GM19023 (cell line): ENCODE data around the gene SACS.
"Not testable (repeated sequence)": the region's sequence is repeated elsewhere in the genome, so short reads cannot be mapped to it uniquely, and the experiment has no call there.

Source experiments
- ATAC-seq: cut with Tn5 transposase; IDR thresholded peaks from one replicate; pipeline ENCODE4 v1.9.1; 2021; ENCODE audit warnings: mild to moderate bottlenecking, moderate library complexity; ENCODE audit not compliant: unreplicated experiment

SACS gene

DNA sequence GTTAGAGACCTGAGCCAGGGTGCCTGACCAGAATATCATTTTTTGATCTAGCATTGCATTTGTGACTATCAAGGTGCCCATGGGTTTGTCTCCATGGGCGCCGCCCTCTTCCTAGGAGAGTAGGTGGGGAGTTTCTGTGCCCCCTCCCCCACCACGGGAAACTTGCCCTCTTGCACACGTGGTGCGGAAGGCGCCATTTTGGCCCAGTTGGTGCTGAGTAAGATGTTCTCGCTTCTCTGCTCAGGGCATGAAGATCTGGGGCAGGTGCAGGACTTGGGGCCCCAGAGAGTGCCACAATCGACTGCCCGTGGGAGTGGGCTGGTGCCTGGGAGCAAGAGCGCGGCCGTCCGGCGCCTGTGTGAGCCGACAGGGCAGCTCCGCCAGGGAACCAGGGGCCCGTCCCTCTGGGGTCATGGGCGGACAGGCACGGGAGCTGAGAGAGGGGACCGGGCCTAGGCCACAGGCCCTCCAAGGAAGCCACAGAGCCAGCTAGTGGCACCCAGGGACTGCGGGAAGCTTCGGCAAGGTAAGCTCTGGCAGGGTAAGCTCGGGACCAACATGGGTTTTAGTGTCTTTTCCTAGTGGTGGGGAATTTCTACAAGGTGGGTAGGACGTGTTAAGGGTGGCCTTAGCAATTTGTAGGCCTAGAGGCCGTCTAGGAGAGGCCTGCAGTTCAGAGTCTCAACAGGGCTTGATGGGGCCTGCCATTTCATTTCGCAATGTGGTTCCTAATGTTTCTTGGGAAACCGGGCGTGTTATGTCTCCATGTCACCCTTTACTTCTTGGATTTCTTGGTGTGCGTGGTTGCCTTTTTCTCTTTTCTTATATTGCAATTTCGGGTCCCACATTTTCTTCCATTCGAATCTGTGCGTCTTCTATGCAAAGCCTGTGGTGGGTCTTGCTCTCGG is 14.5 kb downstream of the SACS start:
- ATAC-seq = no peak

DNA sequence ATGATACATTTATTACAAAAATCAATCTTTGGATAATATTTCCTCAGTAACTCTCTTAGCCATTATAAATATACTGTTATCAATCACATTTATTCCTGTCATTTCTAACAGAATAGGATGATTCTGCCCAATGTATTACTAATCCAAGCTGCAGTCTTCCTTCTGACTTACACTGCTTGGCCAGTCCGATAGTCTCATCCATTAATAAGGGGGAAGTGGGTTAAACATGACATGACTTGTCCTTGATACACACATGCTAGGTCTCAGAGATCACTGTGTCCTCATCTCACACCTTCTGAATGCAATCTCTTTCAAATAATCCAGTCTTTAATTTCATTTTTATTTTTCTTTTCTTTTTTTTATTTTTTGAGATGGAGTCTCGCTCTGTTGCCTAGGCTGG is 18.8 kb downstream of the SACS start:
- no peak for ATAC-seq

DNA sequence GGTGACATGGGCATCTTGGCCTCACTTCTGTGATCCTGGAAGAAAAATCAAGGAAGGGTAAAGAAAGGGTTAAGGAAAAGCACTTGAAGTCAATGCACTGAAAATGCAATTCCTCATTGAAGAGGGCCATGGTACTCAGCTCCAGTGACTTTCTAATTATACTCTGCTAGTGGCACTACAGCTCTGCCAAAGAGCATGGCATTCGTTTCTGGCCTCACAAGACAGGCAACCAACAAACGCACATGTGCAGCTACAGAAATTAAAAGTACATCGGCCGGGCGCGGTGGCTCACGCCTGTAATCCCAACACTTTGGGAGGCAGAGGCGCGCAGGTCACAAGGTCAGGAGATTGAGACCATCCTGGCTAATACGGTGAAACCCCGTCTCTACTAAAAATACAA is 21.8 kb downstream of the SACS start:
- ATAC-seq = no peak

DNA sequence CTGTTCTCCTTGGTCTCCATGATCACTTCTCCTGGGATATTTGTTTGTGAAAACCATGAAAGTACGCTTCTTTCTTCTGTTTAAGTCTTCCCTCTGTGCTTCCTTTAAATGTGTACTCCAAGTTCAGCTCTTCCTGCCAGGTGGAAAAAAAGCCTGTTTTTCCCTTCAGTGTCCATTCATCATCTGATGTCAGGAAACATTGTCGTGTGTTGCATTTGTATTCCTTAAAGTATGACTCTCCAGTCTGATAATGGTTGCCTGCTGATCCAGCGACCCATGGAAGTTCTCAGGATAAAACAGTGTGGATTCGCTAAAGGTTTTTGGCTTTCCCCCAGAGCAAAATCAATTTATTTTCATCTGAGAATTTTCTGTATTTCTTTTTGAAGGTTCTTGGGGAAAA is 22.3 kb downstream of the SACS start:
- no peak for ATAC-seq

DNA sequence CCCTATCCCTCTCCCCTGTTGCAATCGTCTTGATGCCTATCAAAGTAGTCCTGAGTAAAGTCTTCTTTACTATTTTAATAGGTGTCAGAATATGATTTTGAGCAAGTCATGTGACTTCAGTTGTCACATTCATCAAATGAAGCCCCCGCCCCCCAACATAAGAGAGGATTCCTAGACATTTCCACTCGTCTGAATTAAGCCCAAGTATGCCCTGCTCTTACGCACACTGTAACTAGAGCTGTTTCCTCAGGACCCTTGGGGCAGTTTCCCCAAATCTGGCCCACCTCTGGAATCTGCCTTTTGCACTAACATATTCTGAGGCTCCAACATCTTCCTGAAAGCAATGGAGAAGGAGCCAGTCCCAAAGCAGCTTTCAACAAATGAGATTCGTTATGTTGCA is 25.5 kb downstream of the SACS start:
- no peak for ATAC-seq

DNA sequence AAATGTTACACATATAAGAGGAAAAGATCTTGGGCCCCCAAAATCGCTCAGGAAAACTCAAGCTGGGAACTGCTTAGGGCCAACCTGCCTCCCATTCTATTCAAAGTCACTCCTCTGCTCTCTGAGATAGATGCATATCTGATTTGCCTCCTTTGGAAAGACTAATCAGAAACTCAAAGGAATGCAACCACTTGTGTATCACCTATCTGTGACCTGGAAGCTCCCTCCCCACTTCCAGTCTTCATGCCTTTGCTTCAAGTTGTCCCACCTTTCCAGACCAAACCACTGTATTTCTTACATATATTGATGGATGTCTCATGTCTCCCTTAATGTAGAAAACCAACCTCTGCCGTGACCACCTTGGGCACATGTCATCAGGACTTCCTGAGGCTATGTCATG is 32.3 kb downstream of the SACS start:
- ATAC-seq = not testable (repeated sequence)

DNA sequence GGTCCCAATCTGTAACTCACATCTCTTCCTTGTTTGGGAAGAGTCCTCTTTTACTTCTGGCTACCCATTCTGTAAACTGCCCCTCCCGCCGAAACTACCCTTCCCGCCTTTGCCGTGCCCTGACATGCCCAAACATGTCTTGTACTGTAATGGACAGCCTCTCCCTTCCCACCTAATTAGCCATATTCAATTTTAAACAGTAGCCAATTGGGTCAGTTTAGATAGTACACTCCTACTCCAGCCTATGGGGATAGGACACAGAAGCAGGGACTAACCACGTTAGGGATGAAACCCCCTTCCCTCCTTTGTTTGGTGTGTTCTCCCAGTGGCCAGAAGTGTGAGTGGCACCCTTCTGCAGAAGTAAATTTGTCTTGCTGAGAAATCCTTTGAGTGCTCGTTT is 34.2 kb downstream of the SACS start:
- no peak for ATAC-seq

DNA sequence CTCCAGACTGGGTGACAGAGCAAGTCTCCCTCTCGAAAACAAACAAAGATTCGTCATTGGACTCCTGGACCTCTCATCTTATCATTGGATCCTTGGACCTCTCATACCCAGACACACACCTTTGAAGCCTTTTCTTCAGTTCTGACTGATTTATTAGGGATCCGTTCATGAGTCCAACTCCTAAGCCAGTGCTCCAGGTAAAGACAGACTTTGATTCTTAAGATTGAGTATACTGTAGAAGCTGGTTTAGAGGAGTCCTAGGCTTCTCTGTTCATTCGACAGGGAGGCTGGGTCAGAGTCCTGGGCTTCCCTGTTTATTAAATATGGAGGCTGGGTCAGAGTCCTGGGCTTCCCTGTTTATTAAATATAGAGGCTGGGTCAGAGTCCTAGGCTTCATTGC is 38.7 kb downstream of the SACS start:
- no peak for ATAC-seq

DNA sequence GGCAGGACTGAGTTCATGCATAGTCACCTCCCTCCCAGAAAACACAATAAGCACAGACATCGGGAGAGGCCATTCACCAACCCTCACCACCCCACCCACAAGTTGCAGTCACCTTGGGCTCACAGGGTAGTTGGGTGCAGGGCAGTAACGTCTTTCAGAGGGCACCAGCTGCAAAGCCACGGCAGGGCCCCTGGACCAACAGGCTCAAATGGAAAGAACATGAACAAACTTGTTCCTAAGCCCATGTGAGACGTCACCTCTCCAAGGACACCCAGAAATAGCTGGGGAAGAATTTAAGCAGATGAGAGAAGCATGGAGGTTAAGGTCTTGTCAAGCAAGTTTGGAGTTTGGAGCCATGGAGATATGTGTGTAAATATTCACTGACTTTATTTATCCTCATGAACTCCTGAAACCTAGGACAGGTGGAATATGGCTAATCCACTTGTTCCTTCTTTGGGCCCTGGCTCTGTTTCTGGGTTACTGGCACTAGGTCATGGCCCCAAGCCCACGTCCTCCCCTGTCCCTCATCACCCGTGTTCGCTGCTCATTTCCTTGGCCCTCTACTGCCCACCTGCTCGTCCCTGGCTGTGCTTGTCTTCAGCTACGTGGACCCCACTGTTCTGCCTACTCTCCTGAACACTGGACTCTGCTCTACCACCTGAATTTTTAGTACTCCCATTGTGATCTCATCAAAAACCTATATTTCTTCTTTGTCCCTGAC is 40.4 kb downstream of the SACS start:
- ATAC-seq = no peak

DNA sequence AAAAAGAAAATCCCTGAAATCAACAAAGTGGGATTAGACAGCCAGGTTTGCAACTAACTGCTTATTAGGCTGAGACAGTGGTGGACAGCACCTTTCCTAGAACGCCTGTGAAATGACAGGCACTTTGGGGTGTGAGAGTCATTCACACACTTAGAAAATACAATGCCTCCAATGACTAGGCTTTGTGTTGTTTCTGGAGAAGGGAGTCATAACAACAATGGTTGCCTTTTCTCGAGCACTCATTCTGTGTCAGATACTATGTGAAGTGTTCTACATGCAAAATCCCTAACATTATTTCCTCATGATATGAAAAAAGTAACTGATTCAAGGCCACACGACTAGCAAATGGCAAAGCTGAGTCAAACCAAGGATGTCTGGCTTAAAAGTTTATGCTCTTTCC is 41.2 kb downstream of the SACS start:
- no peak for ATAC-seq

DNA sequence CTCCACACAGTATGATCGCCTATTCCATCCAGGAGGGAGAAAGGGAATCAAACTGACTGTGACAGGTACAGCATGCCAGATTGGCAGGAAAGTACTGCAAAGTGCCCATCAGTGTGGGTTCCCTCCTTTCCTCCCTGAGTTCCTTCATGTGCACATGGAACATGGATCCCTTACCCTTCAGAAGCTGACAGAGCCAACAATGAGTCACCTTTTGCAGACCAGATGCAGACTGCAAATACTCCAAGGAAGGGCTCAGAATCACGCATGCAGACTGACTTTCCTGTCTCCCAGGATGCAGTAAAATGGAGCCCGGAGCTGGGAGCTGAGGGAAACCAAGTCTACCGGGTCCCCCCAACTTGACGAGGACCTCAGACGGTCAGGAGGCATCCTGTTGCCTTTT is 41.8 kb downstream of the SACS start:
- no peak for ATAC-seq

DNA sequence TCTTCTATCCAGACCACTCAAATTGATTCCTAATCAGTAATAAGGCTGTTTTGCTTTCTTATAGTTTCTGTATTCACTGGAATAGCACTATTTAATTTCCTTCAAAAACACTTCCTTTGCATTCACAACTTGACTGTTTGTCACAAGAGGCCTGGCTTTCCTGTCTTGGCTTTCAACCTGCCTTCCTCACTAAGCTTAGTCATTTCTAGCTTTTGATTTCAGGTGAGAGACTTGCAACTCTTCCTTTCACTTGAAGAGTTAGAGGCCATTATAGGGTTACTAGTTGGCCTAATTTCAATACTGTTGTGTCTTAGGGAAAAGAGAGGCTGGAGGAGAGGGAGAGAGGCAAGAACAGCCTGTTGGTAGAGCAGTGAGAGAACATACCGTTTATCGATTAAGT is 47.0 kb downstream of the SACS start:
- ATAC-seq = peak; percentile 61

DNA sequence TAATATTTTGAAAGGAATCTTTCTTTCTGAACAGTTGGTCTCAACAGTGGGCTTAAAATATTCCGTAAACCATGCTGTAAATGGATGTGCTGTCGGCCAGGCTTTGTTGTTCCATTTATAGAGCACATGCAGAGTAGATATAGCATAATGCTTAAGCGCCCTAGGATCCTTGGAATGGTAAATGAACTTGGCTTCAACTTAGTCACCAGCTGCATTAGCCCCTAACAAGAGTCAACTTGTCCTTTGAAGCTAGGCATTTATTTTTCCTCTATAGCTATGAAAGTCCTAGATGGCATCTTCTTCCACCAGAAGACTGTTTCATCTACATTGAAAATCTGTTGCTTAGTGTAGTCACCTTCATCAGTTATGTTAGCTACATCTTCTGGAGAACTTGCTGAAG is 47.6 kb downstream of the SACS start:
- ATAC-seq = no peak

DNA sequence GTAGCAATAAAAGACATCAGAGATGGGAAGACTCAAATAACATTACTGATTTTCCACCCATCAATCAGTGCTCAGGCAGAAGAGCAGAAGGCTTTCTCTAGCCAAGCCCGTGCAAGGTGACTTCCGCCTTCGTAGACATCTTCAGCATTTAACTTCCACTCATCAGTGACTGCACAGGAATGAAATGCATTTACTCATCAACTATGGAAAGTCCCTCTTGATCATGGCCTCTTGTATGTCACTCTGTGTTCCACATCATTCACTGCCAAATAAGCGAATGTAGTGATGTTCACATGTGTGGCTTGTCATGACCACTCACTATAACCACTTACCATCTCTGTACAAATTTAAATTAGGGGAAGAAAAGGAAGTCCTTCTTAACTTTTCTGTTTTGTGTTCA is 49.4 kb downstream of the SACS start:
- peak; percentile 89 for ATAC-seq

DNA sequence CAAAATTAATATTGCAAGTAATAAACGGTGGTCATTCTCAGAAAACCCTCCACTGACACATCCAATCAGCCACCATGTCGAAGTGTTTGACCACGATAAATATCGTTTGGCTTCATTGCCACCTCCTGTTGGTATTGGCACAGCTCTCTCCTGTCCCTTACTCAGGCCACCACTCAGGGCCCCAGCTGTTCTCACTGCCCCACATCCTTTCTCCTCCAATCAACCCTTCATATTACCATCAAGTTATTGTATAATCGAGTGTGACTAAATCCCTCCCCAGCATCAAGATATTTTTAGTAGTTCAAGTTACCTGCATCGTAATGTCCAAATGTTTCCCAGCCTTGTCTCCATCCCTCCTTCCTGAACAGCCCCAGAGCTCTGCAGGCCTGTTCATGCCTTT is 50.4 kb downstream of the SACS start:
- ATAC-seq = no peak

DNA sequence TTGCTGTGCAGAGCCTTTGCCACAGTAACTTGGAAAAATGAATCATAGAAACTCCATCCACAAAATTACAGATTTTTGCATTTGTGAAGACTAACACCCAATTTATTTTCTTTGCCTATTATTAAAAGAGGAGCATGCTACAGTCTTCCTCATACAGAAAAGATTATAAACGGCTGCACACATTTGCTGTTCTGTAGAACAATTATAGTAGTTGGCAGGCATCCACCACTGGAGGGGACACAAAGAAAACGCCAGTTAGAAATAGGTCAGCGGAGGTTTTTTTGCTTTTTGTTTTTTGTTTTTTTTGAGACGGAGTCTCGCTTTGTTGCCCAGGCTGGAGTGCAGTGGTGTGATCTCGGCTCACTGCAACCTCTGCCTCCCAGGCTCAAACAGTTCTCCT is 51.6 kb downstream of the SACS start:
- no peak for ATAC-seq

DNA sequence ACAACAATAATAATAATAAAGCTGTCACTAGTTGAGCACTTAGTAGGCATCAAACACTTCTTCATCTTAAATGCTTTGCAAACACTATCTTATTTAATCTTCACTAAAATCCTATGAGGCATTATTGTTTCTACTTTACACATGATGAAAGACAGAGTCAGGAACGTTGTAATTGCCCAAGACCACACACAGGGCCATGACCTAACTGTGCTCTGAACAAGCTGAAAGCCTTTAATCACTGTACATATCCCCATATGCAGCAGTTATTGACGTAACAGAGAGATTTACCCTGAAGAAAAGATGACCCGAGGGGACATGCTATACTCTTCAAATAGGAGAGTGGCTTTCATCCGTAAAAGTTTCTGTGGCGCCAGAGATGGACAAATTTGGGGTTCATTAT is 53.0 kb downstream of the SACS start:
- ATAC-seq = no peak

DNA sequence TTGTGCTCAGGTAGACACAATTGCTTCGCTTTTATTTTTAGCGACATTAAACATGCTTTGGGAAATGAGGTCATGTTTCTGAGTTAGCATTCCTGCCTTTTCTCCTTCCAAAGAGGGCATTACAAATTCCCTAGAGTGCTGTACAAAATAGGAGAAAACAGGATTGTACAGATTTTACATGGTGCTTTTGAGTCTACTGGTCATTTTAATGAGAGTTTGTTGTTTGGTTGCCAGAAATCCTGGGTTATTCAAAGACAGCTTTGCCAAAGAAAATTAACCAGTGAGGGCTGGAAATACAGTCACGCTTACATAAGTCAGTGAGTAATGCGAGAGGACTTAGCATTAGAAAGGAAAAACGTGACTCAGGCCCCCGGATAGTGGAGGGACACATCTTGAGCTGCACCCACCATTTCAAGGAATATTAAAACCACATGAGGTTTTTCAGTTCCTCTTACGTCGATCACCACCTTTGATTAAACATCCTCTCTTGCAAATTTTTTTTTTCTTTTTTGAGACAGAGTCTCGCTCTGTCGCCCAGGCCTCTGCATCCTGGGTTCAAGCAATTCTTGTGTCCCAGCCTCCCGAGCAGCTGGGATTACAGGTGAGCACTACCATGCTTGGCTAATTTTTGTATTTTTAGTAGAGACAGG is 55.4 kb downstream of the SACS start:
- ATAC-seq = no peak

DNA sequence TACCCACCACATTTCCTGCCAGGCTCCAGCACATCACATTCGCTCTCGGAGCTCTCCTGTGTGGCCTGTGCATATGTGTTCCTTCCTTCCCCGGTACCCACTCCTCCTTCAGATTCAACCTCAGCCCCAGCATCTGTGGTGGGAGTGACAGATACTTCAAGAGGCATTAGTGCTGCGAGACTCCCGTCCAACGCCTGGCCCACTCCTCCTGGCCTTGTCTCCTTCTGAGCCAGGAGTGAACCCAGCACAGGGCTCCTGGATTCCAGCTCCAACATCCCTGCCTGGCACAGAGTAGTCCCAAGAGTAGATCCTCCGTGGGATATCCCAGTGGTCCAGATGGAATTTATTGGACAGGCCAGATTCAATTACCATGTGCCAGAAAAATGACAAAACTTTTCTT is 55.9 kb downstream of the SACS start:
- ATAC-seq = no peak

DNA sequence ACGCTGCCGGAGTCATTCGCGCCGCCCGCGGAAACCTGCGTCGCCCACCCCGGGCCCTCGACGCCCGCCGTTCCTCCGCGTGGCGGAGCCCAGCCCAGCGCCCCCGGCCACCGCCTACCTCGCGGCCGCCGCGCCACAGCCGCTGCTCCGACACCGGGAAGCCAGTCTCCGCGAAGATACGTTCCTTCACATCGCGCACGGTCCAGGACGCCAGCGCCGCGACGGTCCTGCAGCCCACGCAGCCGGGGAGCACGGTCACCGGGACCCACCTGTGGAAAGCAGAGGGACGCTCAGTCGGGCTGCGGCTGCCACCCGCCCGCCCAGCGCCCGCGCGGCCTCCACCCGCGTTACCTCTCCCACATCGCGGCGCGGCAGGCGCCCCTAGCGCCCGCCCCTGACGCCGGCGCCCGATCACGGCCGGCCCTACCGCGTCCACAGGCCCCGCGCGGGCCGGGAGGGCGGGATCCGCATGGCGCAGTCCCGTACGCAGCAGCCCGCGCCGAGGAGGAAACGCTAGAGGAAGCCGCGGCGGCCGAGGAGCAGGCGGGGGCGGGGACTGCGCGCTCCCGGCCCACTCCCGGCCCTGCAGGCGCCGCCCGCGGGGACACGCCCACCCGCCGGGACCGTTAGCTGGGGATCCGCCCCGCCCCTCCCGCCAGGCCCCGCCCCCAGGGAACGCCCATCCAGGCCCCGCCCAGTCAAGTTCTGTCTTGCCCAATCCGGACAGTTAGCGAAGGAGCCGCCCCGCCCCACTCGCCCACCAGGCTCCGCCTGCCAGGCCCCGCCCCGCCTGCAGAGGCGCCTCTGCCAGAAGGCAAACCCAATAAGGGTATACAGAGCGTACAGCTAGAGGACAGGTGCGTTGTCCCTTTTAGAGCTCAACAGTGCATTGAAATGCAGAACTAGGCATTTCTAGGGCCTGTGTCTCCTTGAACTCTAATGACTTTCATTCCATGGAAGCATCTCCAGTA is 58.2 kb downstream of the SACS start:
- ATAC-seq = peak; percentile 91
